ENCODE data around the gene GOLGA6D. TPM values are rescaled to one million over a fixed set of nuclear protein-coding genes. Genes with fewer than 3 reads are reported as not detected.
"Not testable (repeated sequence)": the region's sequence is repeated elsewhere in the genome, so short reads cannot be mapped to it uniquely, and the experiment has no call there.

Gene GOLGA6D
- total RNA-seq, 1 donor from 2014 or later, result not detected

- not testable (repeated sequence) for DNase-seq (ENCODE audit: low read depth in 2 of 2)
Observed at GRCh38 chr15:75278497-75278896, 4.1 kb upstream of the GOLGA6D start.

GRCh38 chr15:75284152-75284551 lies 1.5 kb downstream of the GOLGA6D start:
- DNase-seq (ENCODE audit: low read depth in 2 of 2), result not testable (repeated sequence)

GRCh38 chr15:75293660-75294059 lies 11.0 kb downstream of the GOLGA6D start:
- DNase-seq (ENCODE audit: low read depth in 2 of 2), result not testable (repeated sequence)

GRCh38 chr15:75298541-75299310 lies 16.1 kb downstream of the GOLGA6D start:
- not testable (repeated sequence) for DNase-seq (ENCODE audit: low read depth in 2 of 2)

- not testable (repeated sequence) for DNase-seq (ENCODE audit: low read depth in 2 of 2)
Observed at GRCh38 chr15:75299311-75299688, 16.7 kb downstream of the GOLGA6D start.

- not testable (repeated sequence) for DNase-seq (ENCODE audit: low read depth in 2 of 2)
Observed at GRCh38 chr15:75300026-75300425, 17.4 kb downstream of the GOLGA6D start.

- no peak for DNase-seq (ENCODE audit: low read depth in 2 of 2)
Observed at GRCh38 chr15:75302318-75302717, 19.7 kb downstream of the GOLGA6D start.

GRCh38 chr15:75302753-75303152 lies 20.1 kb downstream of the GOLGA6D start:
- DNase-seq (ENCODE audit: low read depth in 2 of 2), result not testable (repeated sequence)

GRCh38 chr15:75306188-75306587 lies 23.6 kb downstream of the GOLGA6D start:
- DNase-seq (ENCODE audit: low read depth in 2 of 2), result no peak

GRCh38 chr15:75307778-75308390 lies 25.2 kb downstream of the GOLGA6D start:
- DNase-seq (ENCODE audit: low read depth in 2 of 2), result peak; percentile 5 to 28

- no peak for DNase-seq (ENCODE audit: low read depth in 2 of 2)
Observed at GRCh38 chr15:75309711-75310110, 27.1 kb downstream of the GOLGA6D start.

GRCh38 chr15:75312548-75312947 lies 29.9 kb downstream of the GOLGA6D start:
- DNase-seq (ENCODE audit: low read depth in 2 of 2), result not testable (repeated sequence)

- no peak for DNase-seq (ENCODE audit: low read depth in 2 of 2)
Observed at GRCh38 chr15:75313116-75313845, 30.6 kb downstream of the GOLGA6D start.

- DNase-seq (ENCODE audit: low read depth in 2 of 2), result no peak
Observed at GRCh38 chr15:75314552-75315290, 32.1 kb downstream of the GOLGA6D start.

- not testable (repeated sequence) for DNase-seq (ENCODE audit: low read depth in 2 of 2)
Observed at GRCh38 chr15:75319231-75319897, 36.7 kb downstream of the GOLGA6D start.

- DNase-seq (ENCODE audit: low read depth in 2 of 2), result no peak
Observed at GRCh38 chr15:75321711-75322110, 39.1 kb downstream of the GOLGA6D start.

- DNase-seq (ENCODE audit: low read depth in 2 of 2), result no peak
Observed at GRCh38 chr15:75325922-75326321, 43.3 kb downstream of the GOLGA6D start.

GRCh38 chr15:75327005-75327404 lies 44.4 kb downstream of the GOLGA6D start:
- no peak for DNase-seq (ENCODE audit: low read depth in 2 of 2)

GRCh38 chr15:75327491-75327890 lies 44.9 kb downstream of the GOLGA6D start:
- no peak for DNase-seq (ENCODE audit: low read depth in 2 of 2)

- DNase-seq (ENCODE audit: low read depth in 2 of 2), result no peak
Observed at GRCh38 chr15:75328493-75329314, 46.1 kb downstream of the GOLGA6D start.

All from dermis microvascular lymphatic vessel endothelial cell (primary cell).